ENCODE measurements around the gene C11orf68.
A peak's percentile ranks its signal among the peaks of the same experiment; 100 is the strongest.
"Not testable (repeated sequence)": the region's sequence is repeated elsewhere in the genome, so short reads cannot be mapped to it uniquely, and the experiment has no call there.

C11orf68 gene

GRCh38 chr11:65897020-65897471 lies 21.8 kb downstream of the C11orf68 start:
- H3K4me3 Mint-ChIP-seq, result no peak overlapping the region
- peaks cover 23% of the 10 kb centered on the region for H3K27me3 Mint-ChIP-seq
- CTCF ChIA-PET, result interaction anchor here (10.5 kb wide), 1 partner anchor 9 kb away, joined by 142 read pairs; the partner anchor contains the start of genes CCDC85B and FIBP
- H3K36me3 Mint-ChIP-seq, result peaks cover 6% of the 10 kb centered on the region
- H3K9me3 Mint-ChIP-seq, result no peaks in the 10 kb centered on the region
- H3K27ac Mint-ChIP-seq, result no peak overlapping the region
- DNase-seq, result no peak
- peaks cover 62% of the 10 kb centered on the region for H3K4me1 Mint-ChIP-seq

- Mint-ChIP-seq H3K4me3 (no peak overlapping the region), H3K9me3 (no peaks in the 10 kb centered on the region), H3K27me3 (peaks cover 16% of the 10 kb centered on the region), H3K4me1 (peaks cover 63% of the 10 kb centered on the region), H3K36me3 (peaks cover 6% of the 10 kb centered on the region), H3K27ac (peak overlapping the region; percentile 30)
- CTCF ChIA-PET, result interaction anchor here (1.0 to 10.5 kb wide), 2 partner anchors 8 to 10 kb away, joined by 3 to 142 read pairs; partner anchors contain the start of genes CCDC85B and FIBP
- DNase-seq, result no peak
Observed at GRCh38 chr11:65896034-65896999, 22.5 kb downstream of the C11orf68 start.

GRCh38 chr11:65895482-65895981 lies 23.3 kb downstream of the C11orf68 start:
- peak overlapping the region; percentile 67 for H3K27ac Mint-ChIP-seq
- peaks cover 55% of the 10 kb centered on the region for H3K4me1 Mint-ChIP-seq
- H3K9me3 Mint-ChIP-seq, result no peaks in the 10 kb centered on the region
- H3K27me3 Mint-ChIP-seq, result peaks cover 12% of the 10 kb centered on the region
- peak overlapping the region; percentile 41 for H3K4me3 Mint-ChIP-seq
- no peak for DNase-seq
- CTCF ChIA-PET, result interaction anchor here (1.0 to 10.5 kb wide), 2 partner anchors 8 to 11 kb away, joined by 3 to 142 read pairs; partner anchors contain the start of genes CCDC85B and FIBP
- peaks cover 6% of the 10 kb centered on the region for H3K36me3 Mint-ChIP-seq

GRCh38 chr11:65894034-65894591 lies 24.7 kb downstream of the C11orf68 start:
- peaks cover 64% of the 10 kb centered on the region for H3K4me1 Mint-ChIP-seq
- CTCF ChIA-PET, result interaction anchor here (1.3 to 10.5 kb wide), 2 partner anchors 6 to 11 kb away, joined by 3 to 142 read pairs; partner anchors contain the start of genes CCDC85B and FIBP
- peak; percentile 68 for DNase-seq
- peaks cover 5% of the 10 kb centered on the region for H3K27me3 Mint-ChIP-seq
- H3K9me3 Mint-ChIP-seq, result no peaks in the 10 kb centered on the region
- peak overlapping the region; percentile 96 for H3K4me3 Mint-ChIP-seq
- peak overlapping the region; percentile 87 for H3K27ac Mint-ChIP-seq
- peaks cover 6% of the 10 kb centered on the region for H3K36me3 Mint-ChIP-seq

DNA sequence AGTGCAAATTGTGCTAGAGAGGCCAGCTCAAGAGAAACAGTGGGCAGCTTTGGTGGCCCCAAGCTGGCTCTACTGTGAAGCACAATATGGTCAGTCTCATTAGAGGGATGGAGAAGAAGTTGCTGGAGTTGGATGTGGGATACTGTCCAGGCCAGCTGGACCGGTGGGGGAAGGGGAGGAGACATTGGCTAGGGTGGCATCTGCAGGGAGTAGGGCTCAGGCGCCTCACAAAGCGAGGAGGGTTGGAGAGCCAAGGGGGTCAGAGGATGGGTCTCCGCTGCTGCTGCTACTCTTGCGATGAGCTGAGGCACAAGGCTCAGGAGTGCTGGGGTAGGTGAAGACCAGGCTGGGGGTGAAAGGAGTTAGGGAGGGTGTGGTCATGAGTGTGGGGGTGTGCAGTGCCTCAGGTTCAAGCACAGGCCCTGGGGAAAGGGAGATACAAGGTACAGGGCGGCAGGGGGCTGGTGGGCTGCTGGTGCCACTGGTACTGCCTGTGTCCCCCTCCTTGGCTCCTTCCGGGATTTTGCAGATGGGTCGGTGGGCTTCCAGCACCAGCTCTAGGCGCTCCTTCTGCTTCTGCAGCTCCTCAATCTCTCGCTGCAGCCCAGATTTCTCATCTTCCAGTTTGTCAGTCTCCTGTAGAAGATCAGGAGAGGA lies 26.1 kb downstream of the C11orf68 start:
- no peaks in the 10 kb centered on the region for H3K9me3 Mint-ChIP-seq
- CTCF ChIA-PET, result interaction anchor here (1.0 to 10.9 kb wide), 4 partner anchors 5 to 181 kb away, joined by 3 to 142 read pairs (median 124); partner anchors contain the start of genes CCDC85B, CFL1, FIBP and FOSL1
- peak overlapping the region; percentile 87 for H3K27ac Mint-ChIP-seq
- H3K4me3 Mint-ChIP-seq, result peak overlapping the region; percentile 96
- H3K27me3 Mint-ChIP-seq, result no peaks in the 10 kb centered on the region
- no peak for DNase-seq
- peaks cover 71% of the 10 kb centered on the region for H3K4me1 Mint-ChIP-seq
- H3K36me3 Mint-ChIP-seq, result peaks cover 8% of the 10 kb centered on the region

- H3K9me3 Mint-ChIP-seq, H3K27me3 Mint-ChIP-seq: not testable (repeated sequence)
- CTCF ChIA-PET, result interaction anchor here (0.6 to 10.9 kb wide), 5 partner anchors 6 to 180 kb away, joined by 3 to 142 read pairs (median 3); partner anchors contain the start of genes CFL1, FOSL1, KAT5 and MUS81
- Mint-ChIP-seq H3K27ac (peak overlapping the region; percentile 87), H3K36me3 (peaks cover 13% of the 10 kb centered on the region), H3K4me1 (peaks cover 72% of the 10 kb centered on the region), H3K4me3 (peak overlapping the region; percentile 96)
- peak; percentile 44 for DNase-seq
Observed at GRCh38 chr11:65892137-65892540, 26.7 kb downstream of the C11orf68 start.

- H3K9me3 Mint-ChIP-seq, result no peaks in the 10 kb centered on the region
- H3K4me1 Mint-ChIP-seq, result peaks cover 74% of the 10 kb centered on the region
- H3K27ac Mint-ChIP-seq, result peak overlapping the region; percentile 87
- peak; percentile 55 for DNase-seq
- no peaks in the 10 kb centered on the region for H3K27me3 Mint-ChIP-seq
- CTCF ChIA-PET, result interaction anchor here (0.6 to 10.9 kb wide), 13 partner anchors 6 to 180 kb away, joined by 3 to 142 read pairs (median 3); partner anchors contain the start of genes CFL1, FOSL1, KAT5 and MUS81
- peak overlapping the region; percentile 96 for H3K4me3 Mint-ChIP-seq
- peaks cover 19% of the 10 kb centered on the region for H3K36me3 Mint-ChIP-seq
Observed at GRCh38 chr11:65891219-65892136, 27.4 kb downstream of the C11orf68 start.

DNA sequence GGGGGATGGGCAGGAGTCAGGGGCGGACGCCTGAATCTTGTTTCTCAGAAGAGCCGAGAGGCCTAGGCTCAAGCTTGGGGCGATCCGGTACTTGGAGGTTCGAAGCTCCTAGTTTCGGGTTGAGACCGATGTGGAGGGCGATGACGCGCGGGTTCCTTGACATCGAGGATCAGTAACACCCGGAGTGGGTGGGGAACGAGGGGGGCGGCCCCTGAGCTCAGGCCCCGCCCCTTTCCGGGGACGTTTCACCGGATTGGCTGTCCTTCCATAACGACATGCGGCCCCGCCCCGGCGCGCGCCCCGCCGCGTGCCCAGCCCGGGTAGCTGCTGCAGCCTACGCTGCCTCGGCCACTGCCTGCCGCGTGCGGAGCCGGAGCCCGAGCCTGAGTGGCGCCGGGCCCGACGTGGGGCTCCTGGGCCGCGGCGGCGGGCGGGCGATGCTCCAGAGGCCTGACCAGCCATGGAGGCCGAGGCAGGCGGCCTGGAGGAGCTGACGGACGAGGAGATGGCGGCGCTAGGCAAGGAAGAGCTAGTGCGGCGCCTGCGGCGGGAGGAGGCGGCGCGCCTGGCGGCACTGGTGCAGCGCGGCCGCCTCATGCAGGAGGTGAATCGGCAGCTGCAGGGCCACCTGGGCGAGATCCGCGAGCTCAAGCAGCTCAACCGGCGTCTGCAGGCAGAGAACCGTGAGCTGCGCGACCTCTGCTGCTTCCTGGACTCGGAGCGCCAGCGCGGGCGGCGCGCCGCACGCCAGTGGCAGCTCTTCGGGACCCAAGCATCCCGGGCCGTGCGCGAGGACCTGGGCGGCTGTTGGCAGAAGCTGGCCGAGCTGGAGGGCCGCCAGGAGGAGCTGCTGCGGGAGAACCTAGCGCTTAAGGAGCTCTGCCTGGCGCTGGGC lies 28.3 kb downstream of the C11orf68 start, which contains the start of gene CCDC85B:
CCDC85B (plus strand) TSS at position 350 of the 895 bp plus-strand sequence; CDS start at position 461, 111 bp downstream.
- no peaks in the 10 kb centered on the region for H3K9me3 Mint-ChIP-seq
- CTCF ChIA-PET, result interaction anchor here (0.7 to 10.9 kb wide), 18 partner anchors 7 to 179 kb away, joined by 3 to 142 read pairs (median 3); partner anchors contain the start of genes AP5B1, BANF1, CFL1 and EIF1AD
- peaks cover 75% of the 10 kb centered on the region for H3K4me1 Mint-ChIP-seq
- H3K27ac Mint-ChIP-seq, result peak within 1 kb of the TSS; percentile 94
- peak; percentile 99 for DNase-seq
- peak within 1 kb of the TSS; percentile 96 for H3K4me3 Mint-ChIP-seq
- no peaks in the 10 kb centered on the region for H3K27me3 Mint-ChIP-seq
- peaks cover 25% of the 10 kb centered on the region for H3K36me3 Mint-ChIP-seq

DNA sequence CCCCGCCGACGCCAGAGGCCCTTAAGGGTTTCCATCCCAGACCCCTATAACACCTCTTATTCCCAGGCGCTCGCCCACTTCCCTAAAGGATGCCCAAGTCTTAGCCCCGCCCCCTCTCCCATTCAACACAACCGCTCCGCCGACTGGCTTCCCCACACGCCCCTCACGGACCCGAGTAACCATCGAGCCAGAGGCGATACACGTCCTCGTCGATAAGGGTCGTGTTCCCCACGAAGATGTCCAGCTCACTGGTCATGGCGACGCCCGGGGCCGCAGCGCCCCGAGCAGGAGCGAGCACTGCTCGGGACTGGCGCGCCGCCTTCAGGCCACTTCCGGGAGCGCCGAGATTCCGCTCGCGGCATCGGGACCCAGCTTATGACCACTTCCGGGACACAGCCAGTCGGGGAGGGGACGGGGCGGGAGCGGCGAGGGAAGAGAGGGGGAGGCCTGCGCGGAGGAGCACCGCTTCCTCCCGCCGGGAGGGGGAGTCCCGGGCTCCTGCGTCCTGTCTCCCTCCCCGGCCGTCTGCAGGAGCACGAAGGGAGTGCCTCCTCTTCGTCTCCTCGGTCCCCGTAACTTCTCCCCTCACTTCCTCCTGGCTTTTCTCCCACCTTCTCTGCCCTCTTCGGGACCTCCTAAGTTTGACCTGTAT lies 30.6 kb downstream of the C11orf68 start, which contains the start of gene FIBP:
FIBP (minus strand) TSS at position 309 of the 652 bp plus-strand sequence; CDS start at position 256, 53 bp downstream.
- H3K27me3 Mint-ChIP-seq, result no peaks in the 10 kb centered on the region
- H3K9me3 Mint-ChIP-seq, result no peaks in the 10 kb centered on the region
- peak; percentile 98 for DNase-seq
- H3K36me3 Mint-ChIP-seq, result peaks cover 41% of the 10 kb centered on the region
- CTCF ChIA-PET, result interaction anchor here (0.6 to 10.9 kb wide), 25 partner anchors 9 to 193 kb away, joined by 3 to 142 read pairs (median 5); partner anchors contain the start of genes C11orf68, CFL1, FOSL1 and KAT5
- peaks cover 74% of the 10 kb centered on the region for H3K4me1 Mint-ChIP-seq
- peak within 1 kb of the TSS; percentile 94 for H3K27ac Mint-ChIP-seq
- peak within 1 kb of the TSS; percentile 96 for H3K4me3 Mint-ChIP-seq

DNA sequence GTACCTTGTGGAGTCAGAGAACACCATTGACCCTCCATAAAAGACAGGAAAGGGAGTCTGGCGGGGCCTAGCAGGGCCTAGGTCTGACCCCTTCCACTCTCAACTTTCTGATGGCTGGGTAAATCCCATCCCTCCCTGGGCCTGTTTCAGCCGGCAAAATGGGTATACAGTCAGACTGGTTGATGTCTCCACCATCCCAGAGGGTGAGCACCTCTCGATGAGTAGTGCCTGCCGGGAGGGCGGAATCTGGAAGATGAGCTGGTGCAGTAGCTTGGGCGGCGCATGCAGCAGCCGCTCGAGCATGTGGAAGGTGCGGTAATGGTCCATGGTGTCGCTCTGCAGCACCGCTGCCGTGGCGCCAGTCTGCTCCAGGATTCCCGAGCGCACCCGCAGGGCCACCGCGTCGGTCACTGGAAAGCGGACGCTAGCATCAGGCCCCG lies 31.1 kb downstream of the C11orf68 start:
- Mint-ChIP-seq H3K27me3 (no peaks in the 10 kb centered on the region), H3K36me3 (peaks cover 41% of the 10 kb centered on the region), H3K4me3 (peak overlapping the region; percentile 96), H3K4me1 (peaks cover 69% of the 10 kb centered on the region), H3K9me3 (no peaks in the 10 kb centered on the region), H3K27ac (peak overlapping the region; percentile 94)
- DNase-seq, result no peak
- CTCF ChIA-PET, result interaction anchor here (0.7 to 10.9 kb wide), 21 partner anchors 10 to 176 kb away, joined by 3 to 142 read pairs (median 6); partner anchors contain the start of genes C11orf68, CFL1, FOSL1 and KAT5
